Activated T-cell treated with anti-CD3 and anti-CD28 coated beads, Interleukin-2, amount 50 U/mL, for 4 hours (primary cell): Measurements from ENCODE around the gene SEPHS2. TPM values are rescaled to one million over a fixed set of nuclear protein-coding genes. Genes with fewer than 3 reads are reported as not detected.
"Not testable (repeated sequence)": the region's sequence is repeated elsewhere in the genome, so short reads cannot be mapped to it uniquely, and the experiment has no call there.

Source experiments
- ATAC-seq, 2 donors: fragments of 200-7000 bp; cut with Tn5 transposase; one replicate each; pipeline ENCODE4 v1.10.0; 2021
- DNase-seq: peaks from one replicate; pipeline ENCODE4 v3.0.0-alpha.2; 2020
- H3K27me3 Mint-ChIP-seq: one replicate; pipeline ENCODE4 v1.8.0; 2021; ENCODE audit warnings: low read depth, mixed read lengths
- H3K36me3 Mint-ChIP-seq: one replicate; pipeline ENCODE4 v1.8.0; 2022; ENCODE audit warnings: mixed read lengths; ENCODE audit not compliant: insufficient read depth
- H3K4me1 Mint-ChIP-seq: one replicate; pipeline ENCODE4 v1.8.0; 2021; ENCODE audit warnings: low read depth, mixed read lengths
- H3K4me3 Mint-ChIP-seq: one replicate; pipeline ENCODE4 v1.8.0; 2021; ENCODE audit warnings: mild to moderate bottlenecking, moderate library complexity, mixed read lengths
- H3K9me3 Mint-ChIP-seq: one replicate; pipeline ENCODE4 v1.8.0; 2021; ENCODE audit warnings: mixed read lengths
- total RNA-seq, 3 donors: library from RNA; stranded (reverse); gene quantifications; one replicate each; pipeline ENCODE4 v1.2.1, GENCODE V29; 2021

Gene SEPHS2
- total RNA-seq, 3 donors from 2014 or later: 64.5 to 69.1 (median 67.1) TPM

DNA sequence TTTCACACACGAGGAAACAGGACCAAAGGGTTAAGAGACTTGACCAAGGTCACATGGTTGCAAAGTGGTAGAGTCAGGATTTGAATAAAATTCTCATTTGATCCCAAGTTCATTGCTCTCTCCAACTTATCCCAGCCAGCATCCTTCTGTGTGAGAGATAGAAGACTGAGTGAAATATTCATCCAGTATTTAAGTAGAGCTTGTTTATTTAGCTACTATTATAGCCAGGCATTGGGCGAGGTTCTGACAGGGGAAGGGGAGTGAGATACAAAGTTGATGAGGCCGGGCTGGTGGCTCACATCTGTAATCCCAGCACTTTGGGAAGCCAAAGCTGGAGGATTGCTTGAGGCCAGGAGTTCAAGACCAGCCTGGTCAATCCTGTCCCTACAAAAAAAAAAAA is 31.3 kb upstream of the SEPHS2 start:
- Mint-ChIP-seq H3K4me3 (no peak overlapping the region), H3K36me3 (peaks cover 27% of the 10 kb centered on the region), H3K27me3 (no peaks in the 10 kb centered on the region), H3K9me3 (peaks cover 3% of the 10 kb centered on the region), H3K4me1 (peaks cover 64% of the 10 kb centered on the region)
- no peak for DNase-seq
- no peak for ATAC-seq

- Mint-ChIP-seq H3K4me3 (peak overlapping the region; percentile 94), H3K36me3 (peaks cover 17% of the 10 kb centered on the region), H3K4me1 (peaks cover 69% of the 10 kb centered on the region), H3K27me3 (no peaks in the 10 kb centered on the region), H3K9me3 (peaks cover 3% of the 10 kb centered on the region)
- no peak for DNase-seq
- ATAC-seq: no peak
Observed at GRCh38 chr16:30474684-30475083, 29.0 kb upstream of the SEPHS2 start.

DNA sequence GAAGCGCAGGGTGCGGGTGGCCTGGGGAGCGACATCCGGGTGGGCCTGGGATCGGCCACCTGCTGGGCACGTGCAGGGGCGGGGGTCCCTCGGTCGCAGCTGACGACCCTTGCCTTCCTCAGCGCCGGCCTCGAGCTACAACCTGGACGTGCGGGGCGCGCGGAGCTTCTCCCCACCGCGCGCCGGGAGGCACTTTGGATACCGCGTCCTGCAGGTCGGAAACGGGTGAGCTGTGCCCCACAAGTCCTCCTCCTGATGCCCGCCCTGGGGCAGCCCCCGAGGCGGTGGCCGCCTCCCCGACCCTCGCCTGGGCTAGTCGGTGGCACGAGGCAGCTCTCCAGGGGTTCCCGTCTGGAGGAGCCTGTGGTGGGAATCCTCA is 28.4 kb upstream of the SEPHS2 start:
- Mint-ChIP-seq H3K4me3 (peak overlapping the region; percentile 94), H3K9me3 (peaks cover 3% of the 10 kb centered on the region), H3K27me3 (no peaks in the 10 kb centered on the region), H3K4me1 (peaks cover 70% of the 10 kb centered on the region), H3K36me3 (peaks cover 17% of the 10 kb centered on the region)
- DNase-seq: no peak
- no peak for ATAC-seq

DNA sequence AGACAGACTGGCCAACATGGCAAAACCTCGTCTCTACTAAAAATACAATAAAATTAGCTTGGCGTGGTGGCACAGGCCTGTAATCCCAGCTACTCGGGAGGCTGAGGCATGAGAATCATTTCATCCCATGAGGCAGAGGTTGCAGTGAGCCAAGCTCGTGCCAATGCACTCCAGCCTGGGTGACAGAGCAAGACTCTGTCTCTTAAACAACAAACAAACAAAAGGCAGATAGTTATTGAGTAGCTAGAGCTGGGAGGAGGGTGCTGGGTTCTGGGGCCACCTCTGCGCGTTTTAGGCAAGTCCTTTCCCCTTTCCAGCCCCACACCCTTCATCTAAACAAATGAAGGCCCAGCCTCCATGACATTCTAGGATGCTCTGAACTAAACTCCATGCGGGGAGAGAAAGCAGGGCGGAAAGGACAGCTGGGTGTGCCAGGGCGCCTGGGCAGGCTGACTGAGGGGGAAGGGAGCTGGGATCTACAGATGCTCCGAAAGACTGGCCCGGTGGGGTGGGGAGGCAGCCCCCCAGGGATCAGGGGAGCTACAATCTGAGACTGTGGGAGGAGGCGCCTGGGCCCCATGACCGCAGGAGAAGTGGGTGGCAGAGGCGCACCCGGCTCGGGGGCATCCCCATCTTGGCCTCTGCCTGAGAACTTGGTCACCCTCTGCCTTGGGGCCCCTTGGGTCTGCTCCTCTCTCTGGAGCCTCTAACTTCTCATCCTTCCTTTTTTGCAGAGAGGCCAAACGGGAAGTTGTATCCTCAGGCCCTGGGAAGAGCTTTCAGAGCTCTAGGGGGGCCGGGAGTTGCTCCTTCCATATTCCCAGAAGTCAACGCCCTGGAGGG is 27.8 kb upstream of the SEPHS2 start:
- peaks cover 3% of the 10 kb centered on the region for H3K9me3 Mint-ChIP-seq
- H3K4me1 Mint-ChIP-seq: peaks cover 67% of the 10 kb centered on the region
- peaks cover 15% of the 10 kb centered on the region for H3K36me3 Mint-ChIP-seq
- ATAC-seq (peak; percentile 30 to 32), DNase-seq (peak; percentile 50)
- no peaks in the 10 kb centered on the region for H3K27me3 Mint-ChIP-seq
- H3K4me3 Mint-ChIP-seq: peak overlapping the region; percentile 94

GRCh38 chr16:30472328-30472942 is 26.8 kb upstream of the SEPHS2 start, which contains the start of gene ITGAL:
Gene ITGAL (plus strand): TSS chr16:30472742. CDS start chr16:30472838, 96 bp downstream.
- peak; percentile 76 for DNase-seq
- H3K4me1 Mint-ChIP-seq: peaks cover 63% of the 10 kb centered on the region
- peaks cover 3% of the 10 kb centered on the region for H3K9me3 Mint-ChIP-seq
- peaks cover 15% of the 10 kb centered on the region for H3K36me3 Mint-ChIP-seq
- H3K4me3 Mint-ChIP-seq: peak within 1 kb of the TSS; percentile 94
- ATAC-seq: peak; percentile 70 to 79
- H3K27me3 Mint-ChIP-seq: no peaks in the 10 kb centered on the region

DNA sequence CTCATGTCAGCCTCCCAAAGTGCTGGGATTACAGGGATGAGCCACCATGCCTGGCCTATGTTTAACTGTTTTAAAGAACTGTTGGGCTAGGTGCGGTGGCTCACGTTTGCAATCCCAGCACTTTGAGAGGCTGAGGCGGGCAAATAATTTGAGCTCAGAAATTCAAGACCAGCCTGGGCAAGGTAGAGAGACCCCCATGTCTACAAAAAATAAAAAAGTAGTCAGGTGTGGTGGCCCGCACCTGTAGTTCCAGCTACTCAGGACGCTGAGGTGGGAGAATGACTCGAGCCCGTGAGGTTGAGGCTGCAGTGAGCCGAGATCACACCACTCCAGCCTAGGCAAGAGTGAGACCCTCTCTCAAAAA is 24.9 kb upstream of the SEPHS2 start:
- no peak for ATAC-seq
- Mint-ChIP-seq H3K36me3 (peaks cover 11% of the 10 kb centered on the region), H3K9me3 (peaks cover 3% of the 10 kb centered on the region), H3K4me1 (peaks cover 55% of the 10 kb centered on the region), H3K27me3 (no peaks in the 10 kb centered on the region), H3K4me3 (peak overlapping the region; percentile 11)
- no peak for DNase-seq

DNA sequence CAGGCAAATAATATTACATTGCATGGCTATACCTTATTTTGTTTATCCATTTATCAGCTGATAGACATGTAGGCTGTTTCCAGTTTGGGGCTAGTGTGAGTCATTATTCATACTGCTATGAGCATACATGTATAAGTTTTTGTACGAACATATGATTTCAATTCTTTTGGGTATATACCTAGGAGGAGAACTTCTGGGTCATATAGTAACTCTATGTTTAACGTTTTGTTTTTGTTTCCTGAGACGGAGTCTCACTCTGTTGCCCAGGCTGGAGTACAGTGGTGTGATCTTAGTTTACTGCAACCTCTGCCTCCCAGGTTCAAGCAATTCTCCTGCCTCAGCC is 24.5 kb upstream of the SEPHS2 start:
- ATAC-seq (peak; percentile 22 to 26), DNase-seq (no peak)
- Mint-ChIP-seq H3K4me3 (peak overlapping the region; percentile 53), H3K9me3 (peaks cover 3% of the 10 kb centered on the region), H3K27me3 (no peaks in the 10 kb centered on the region), H3K4me1 (peaks cover 50% of the 10 kb centered on the region), H3K36me3 (peaks cover 8% of the 10 kb centered on the region)

GRCh38 chr16:30464078-30464477 is 18.4 kb upstream of the SEPHS2 start:
- peaks cover 22% of the 10 kb centered on the region for H3K4me1 Mint-ChIP-seq
- H3K4me3 Mint-ChIP-seq: no peak overlapping the region
- H3K27me3 Mint-ChIP-seq: no peaks in the 10 kb centered on the region
- no peaks in the 10 kb centered on the region for H3K36me3 Mint-ChIP-seq
- H3K9me3 Mint-ChIP-seq: no peaks in the 10 kb centered on the region
- no peak for ATAC-seq
- no peak for DNase-seq

GRCh38 chr16:30461426-30461825 is 15.8 kb upstream of the SEPHS2 start:
- not testable (repeated sequence) for H3K27me3 Mint-ChIP-seq, ATAC-seq, H3K9me3 Mint-ChIP-seq, H3K4me3 Mint-ChIP-seq, DNase-seq, H3K36me3 Mint-ChIP-seq
- peaks cover 43% of the 10 kb centered on the region for H3K4me1 Mint-ChIP-seq

- peaks cover 42% of the 10 kb centered on the region for H3K4me1 Mint-ChIP-seq
- no peaks in the 10 kb centered on the region for H3K9me3 Mint-ChIP-seq
- no peaks in the 10 kb centered on the region for H3K36me3 Mint-ChIP-seq
- no peak for DNase-seq
- ATAC-seq: no peak
- no peaks in the 10 kb centered on the region for H3K27me3 Mint-ChIP-seq
- H3K4me3 Mint-ChIP-seq: no peak overlapping the region
Observed at GRCh38 chr16:30459456-30459855, 13.8 kb upstream of the SEPHS2 start.

DNA sequence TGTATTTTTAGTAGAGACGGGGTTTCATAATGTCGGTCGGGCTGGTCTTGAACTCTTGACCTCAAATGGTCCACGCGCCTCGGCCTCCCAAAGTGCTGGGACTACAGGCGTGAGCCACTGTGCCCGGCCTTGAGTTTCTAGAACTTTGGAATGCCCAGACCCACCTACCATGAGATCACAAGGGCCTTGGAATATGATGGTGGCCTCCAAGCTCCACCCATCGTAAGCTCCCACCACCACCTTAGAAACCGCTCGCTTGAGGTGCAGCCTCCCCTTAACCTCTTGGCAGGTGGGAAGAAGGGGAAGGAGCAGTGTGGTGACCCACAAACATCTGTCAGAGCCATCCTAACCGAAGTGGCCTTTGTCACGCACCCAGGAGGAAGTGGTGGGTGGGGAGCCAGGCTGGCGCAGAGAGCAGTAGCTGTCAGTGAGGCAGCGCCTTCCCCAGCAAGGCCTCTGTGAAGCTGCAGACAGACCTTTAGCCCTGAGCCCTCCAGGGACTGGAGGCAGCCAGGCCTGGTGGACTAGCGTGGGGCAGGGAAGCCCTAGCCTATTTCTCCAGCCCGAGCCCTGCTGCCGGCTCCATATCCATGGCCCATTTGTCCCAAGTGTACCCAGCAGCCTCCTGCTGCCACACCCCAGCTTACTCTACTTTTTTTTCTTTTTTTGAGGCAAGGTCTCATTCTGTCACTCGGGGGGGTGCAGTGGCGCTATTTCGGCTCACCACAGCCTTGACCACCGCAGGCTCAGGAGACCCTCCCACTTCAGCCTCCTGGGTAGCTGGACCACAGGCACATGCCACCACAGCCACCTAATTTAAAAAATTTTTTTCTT is 13.1 kb upstream of the SEPHS2 start:
- H3K36me3 Mint-ChIP-seq: no peaks in the 10 kb centered on the region
- no peaks in the 10 kb centered on the region for H3K9me3 Mint-ChIP-seq
- H3K27me3 Mint-ChIP-seq: no peaks in the 10 kb centered on the region
- peaks cover 46% of the 10 kb centered on the region for H3K4me1 Mint-ChIP-seq
- peak; percentile 98 to 99 for ATAC-seq
- peak; percentile 72 for DNase-seq
- H3K4me3 Mint-ChIP-seq: peak overlapping the region; percentile 62

- DNase-seq (no peak), ATAC-seq (no peak)
- H3K4me1 Mint-ChIP-seq: peaks cover 42% of the 10 kb centered on the region
Observed at GRCh38 chr16:30457743-30458560, 12.3 kb upstream of the SEPHS2 start.

GRCh38 chr16:30457256-30457655 is 11.6 kb upstream of the SEPHS2 start:
- Mint-ChIP-seq H3K4me3 (no peak overlapping the region), H3K4me1 (peaks cover 48% of the 10 kb centered on the region), H3K36me3 (no peaks in the 10 kb centered on the region), H3K9me3 (no peaks in the 10 kb centered on the region), H3K27me3 (no peaks in the 10 kb centered on the region)
- DNase-seq (no peak), ATAC-seq (no peak)

More at GRCh38 chr16:30457743-30458560, 12.3 kb upstream of the SEPHS2 start:
- Mint-ChIP-seq H3K27me3 (no peaks in the 10 kb centered on the region), H3K36me3 (no peaks in the 10 kb centered on the region), H3K4me3 (peak overlapping the region; percentile 62), H3K9me3 (no peaks in the 10 kb centered on the region)

- Mint-ChIP-seq H3K4me3 (no peak overlapping the region), H3K36me3 (no peaks in the 10 kb centered on the region), H3K4me1 (peaks cover 45% of the 10 kb centered on the region), H3K9me3 (no peaks in the 10 kb centered on the region), H3K27me3 (no peaks in the 10 kb centered on the region)
- DNase-seq: no peak
- ATAC-seq: peak in 1 of 2 donors; percentile 4
Observed at GRCh38 chr16:30456302-30456701, 10.6 kb upstream of the SEPHS2 start.
